ENCODE measurements around the gene EFCAB14.

GRCh38 chr1:46761740-46762139, 42.8 kb upstream of the EFCAB14 start:
- TF ChIP-seq CTCF (IDR thresholded peaks at IDR 0.05): no peak
- no peak for TF ChIP-seq POLR2A (IDR thresholded peaks at IDR 0.05)

All from thyroid gland (tissue), 4 donors.